GM19351 (cell line): ENCODE data around the gene NDUFS3.

Source experiments
- ATAC-seq: cut with Tn5 transposase; IDR thresholded peaks from one replicate; pipeline ENCODE4 v1.9.1; 2021; ENCODE audit warnings: mild to moderate bottlenecking, moderate library complexity; ENCODE audit not compliant: unreplicated experiment

The NDUFS3 gene

DNA sequence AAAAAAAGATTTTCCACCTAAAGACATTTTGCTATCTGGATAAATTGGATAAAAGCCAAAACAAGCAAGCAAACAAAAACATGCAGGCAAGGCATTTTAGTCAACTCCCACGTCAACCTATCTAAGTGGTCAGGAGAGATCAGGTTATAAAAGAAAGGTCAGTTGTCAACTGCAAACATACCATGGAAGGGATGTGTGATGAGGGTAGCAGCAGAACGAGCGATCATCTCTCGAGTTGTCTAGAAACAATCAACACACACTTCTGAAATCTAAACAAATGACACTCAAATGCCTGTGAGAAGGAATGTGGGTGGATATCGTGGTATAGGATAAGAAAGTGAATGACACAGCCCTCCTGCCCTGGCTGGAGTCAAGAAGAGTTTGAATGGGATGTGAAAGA is 52.6 kb downstream of the NDUFS3 start:
- ATAC-seq, result no peak
